ENCODE data around the gene INTS11. TPM values are rescaled to one million over a fixed set of nuclear protein-coding genes. Genes with fewer than 3 reads are reported as not detected.

The INTS11 gene
- total and polyA plus RNA-seq, 4 donors: 26.3 to 40.5 (median 34.5) TPM

GRCh38 chr1:1285611-1286311, 38.7 kb downstream of the INTS11 start:
- Histone ChIP-seq H3K4me3 (ENCODE audit: low read depth in 1 of 3, low read length in 3 of 3) (no peak overlapping the region), H3K9me3 (ENCODE audit: control insufficient read depth in 4 of 4, low read length in 3 of 4) (no peaks in the 10 kb centered on the region), H3K27me3 (ENCODE audit: control insufficient read depth in 4 of 4, insufficient read depth in 4 of 4, low read length in 3 of 4) (no peaks in the 10 kb centered on the region), H3K9ac (ENCODE audit: low read depth in 1 of 2, low read length in 2 of 2) (no peak overlapping the region), H3K27ac (ENCODE audit: low read depth in 1 of 2, low read length in 2 of 2) (no peak overlapping the region), H3K4me1 (ENCODE audit: control insufficient read depth in 4 of 4, insufficient read depth in 4 of 4, low read length in 3 of 4) (peaks cover 9 to 25% (median 18%) of the 10 kb centered on the region in 4 donors), H3K36me3 (ENCODE audit: control insufficient read depth in 4 of 4, insufficient read depth in 3 of 4, low read depth in 1 of 4, low read length in 3 of 4) (no peaks in the 10 kb centered on the region)
- WGBS: 78% methylated on average over 37 of the region's 37 CpGs
- DNase-seq (ENCODE audit: low spot score): no peak
- TF ChIP-seq FOXA1 (IDR thresholded peaks at IDR 0.05): no peak
- no peak for TF ChIP-seq NR2F2 (IDR thresholded peaks at IDR 0.05)
- no peak for TF ChIP-seq GABPA (IDR thresholded peaks at IDR 0.05 in 1 of 2, conservative IDR thresholded peaks at IDR 0.05 in 1 of 2)
- TF ChIP-seq TAF1 (conservative IDR thresholded peaks at IDR 0.05): no peak
- TF ChIP-seq FOXA2 (IDR thresholded peaks at IDR 0.05): no peak
- no peak for TF ChIP-seq YY1 (IDR thresholded peaks at IDR 0.05)
- no peak for TF ChIP-seq REST (IDR thresholded peaks at IDR 0.05)
- TF ChIP-seq ZBTB33 (IDR thresholded peaks at IDR 0.05): no peak
- TF ChIP-seq RXRA (IDR thresholded peaks at IDR 0.05): no peak

GRCh38 chr1:1285102-1285571, 39.3 kb downstream of the INTS11 start:
- Histone ChIP-seq H3K27ac (ENCODE audit: low read depth in 1 of 2, low read length in 2 of 2) (no peak overlapping the region), H3K9ac (ENCODE audit: low read depth in 1 of 2, low read length in 2 of 2) (no peak overlapping the region), H3K4me3 (ENCODE audit: low read depth in 1 of 3, low read length in 3 of 3) (no peak overlapping the region), H3K4me1 (ENCODE audit: control insufficient read depth in 4 of 4, insufficient read depth in 4 of 4, low read length in 3 of 4) (peaks cover 9 to 20% (median 14%) of the 10 kb centered on the region in 4 donors), H3K36me3 (ENCODE audit: control insufficient read depth in 4 of 4, insufficient read depth in 3 of 4, low read depth in 1 of 4, low read length in 3 of 4) (no peaks in the 10 kb centered on the region), H3K9me3 (ENCODE audit: control insufficient read depth in 4 of 4, low read length in 3 of 4) (no peaks in the 10 kb centered on the region), H3K27me3 (ENCODE audit: control insufficient read depth in 4 of 4, insufficient read depth in 4 of 4, low read length in 3 of 4) (no peaks in the 10 kb centered on the region)
- TF ChIP-seq FOXA1 (IDR thresholded peaks at IDR 0.05) (no peak), TAF1 (conservative IDR thresholded peaks at IDR 0.05) (no peak), RAD21 (IDR thresholded peaks at IDR 0.05) (no peak), YY1 (IDR thresholded peaks at IDR 0.05) (no peak), ATF3 (IDR thresholded peaks at IDR 0.05) (no peak)
- 95% methylated on average over 22 of the region's 22 CpGs for WGBS
- DNase-seq (ENCODE audit: low spot score): no peak

Data from liver (tissue), 9 donors.